Keratinocyte (primary cell): ENCODE measurements around the gene NELL2. TPM values are rescaled to one million over a fixed set of nuclear protein-coding genes. Genes with fewer than 3 reads are reported as not detected.

Source experiments
- DNase-seq: peaks from one replicate; pipeline ENCODE4 v3.0.0-alpha.2; 2011; ENCODE audit warnings: low read depth, missing footprints, low spot score
- FAIRE-seq: peaks from 2 replicates; lab custom pipeline; 2011; peaks lifted over from hg19 to GRCh38; lab: Jason Lieb, UNC
- H2AFZ ChIP-seq: 2 replicates; pipeline ENCODE4 v1.6.0; 2012; ENCODE audit warnings: low read length, control low read depth, inconsistent platforms; ENCODE audit not compliant: control insufficient read depth
- H3K27ac ChIP-seq: 2 replicates; pipeline ENCODE4 v1.5.1; 2011; ENCODE audit warnings: low read length; ENCODE audit not compliant: control insufficient read depth, insufficient read depth
- H3K27me3 ChIP-seq: 3 replicates; pipeline ENCODE4 v1.6.0; 2011; ENCODE audit warnings: low read length; ENCODE audit not compliant: control insufficient read depth, insufficient read depth; ENCODE audit errors: extremely low read depth
- H3K36me3 ChIP-seq, 2 experiments: 2 replicates in 1 of 2; 3 replicates in 1 of 2; pipeline ENCODE4 v1.5.1; 2011; ENCODE audit warnings: low read length in 2 of 2, mild to moderate bottlenecking in 1 of 2; ENCODE audit not compliant: control insufficient read depth in 2 of 2, insufficient read depth in 2 of 2; ENCODE audit errors: extremely low read depth in 1 of 2
- H3K4me1 ChIP-seq: 3 replicates; pipeline ENCODE4 v1.5.1; 2011; ENCODE audit warnings: low read length; ENCODE audit not compliant: control insufficient read depth, insufficient read depth; ENCODE audit errors: extremely low read depth
- H3K4me2 ChIP-seq: 3 replicates; pipeline ENCODE4 v1.6.0; 2011; ENCODE audit warnings: low read depth, low read length; ENCODE audit not compliant: control insufficient read depth, insufficient read depth; ENCODE audit errors: extremely low read depth
- H3K4me3 ChIP-seq, 3 experiments: fragments of 200-600 bp in 1 of 3; sonication (generic) in 1 of 3; 2 replicates in 2 of 3; 3 replicates in 1 of 3; pipeline ENCODE4 v1.5.1; 2011 to 2016; ENCODE audit warnings: low read length in 3 of 3, mild to moderate bottlenecking in 3 of 3, control low read depth in 2 of 3, inconsistent platforms in 1 of 3, low read depth in 1 of 3, mixed read lengths in 1 of 3, mixed run types in 1 of 3, moderate library complexity in 1 of 3; ENCODE audit not compliant: control insufficient read depth in 2 of 3, insufficient read depth in 2 of 3; ENCODE audit errors: extremely low read depth in 1 of 3
- H3K79me2 ChIP-seq: 2 replicates; pipeline ENCODE4 v1.6.0; 2012; ENCODE audit warnings: low read length; ENCODE audit not compliant: control insufficient read depth, insufficient read depth
- H3K9ac ChIP-seq: 3 replicates; pipeline ENCODE4 v1.6.0; 2011; ENCODE audit warnings: low read length; ENCODE audit not compliant: control insufficient read depth, insufficient read depth; ENCODE audit errors: extremely low read depth
- H3K9me1 ChIP-seq: 3 replicates; pipeline ENCODE4 v1.6.0; 2011; ENCODE audit warnings: low read length; ENCODE audit not compliant: control insufficient read depth, insufficient read depth; ENCODE audit errors: extremely low read depth
- H3K9me3 ChIP-seq: 2 replicates; pipeline ENCODE4 v1.5.1; 2012; ENCODE audit warnings: low read depth, low read length; ENCODE audit not compliant: control insufficient read depth
- H4K20me1 ChIP-seq: 3 replicates; pipeline ENCODE4 v1.6.0; 2011; ENCODE audit warnings: low read length; ENCODE audit not compliant: control insufficient read depth, insufficient read depth; ENCODE audit errors: extremely low read depth
- CTCF ChIP-seq, 3 experiments: IDR thresholded peaks in 1 of 3; conservative IDR thresholded peaks in 1 of 3; optimal IDR thresholded peaks in 1 of 3; 2 replicates in 2 of 3; 3 replicates in 1 of 3; pipeline versions ENCODE3 to v1.5.1; 2011; ENCODE audit warnings: low read length in 3 of 3, mild to moderate bottlenecking in 3 of 3, moderate library complexity in 2 of 3, control low read depth in 1 of 3, inconsistent platforms in 1 of 3; ENCODE audit not compliant: insufficient read depth in 2 of 3; ENCODE audit errors: extremely low read depth in 1 of 3
- EZH2 ChIP-seq: IDR thresholded peaks from one replicate; pipeline ENCODE4 v1.6.1; 2012; ENCODE audit warnings: inconsistent platforms, mild to moderate bottlenecking, low read length, moderate library complexity
- dilution Hi-C: fragments of 300-500 bp; cut with MboI; formaldehyde crosslinking; loops from one replicate; pipeline ENCODE4 v1.7.0; 2020; ENCODE audit warnings: low sequenced_read_pairs; ENCODE audit not compliant: extremely low pct_ligation_motif_present
- polyA plus RNA-seq, 5 experiments: library from polyadenylated mRNA; depleted of rRNA in 3 of 5; stranded (reverse) in 3 of 5; stranded (forward) in 1 of 5; unstranded in 1 of 5; fragments of >200 nt; gene quantifications; 1 replicate in 1 of 5; 2 replicates in 3 of 5; 3 replicates in 1 of 5; pipeline versions ENCODE4 v1.2.1 to v1.2.3, GENCODE V29; 2011 to 2012; ENCODE audit warnings: missing spikeins in 2 of 5, low read depth in 1 of 5, low replicate concordance in 1 of 5

The NELL2 gene
- polyA plus RNA-seq, 1 donor (not counting 4 experiments of a cell fraction or from before 2014, with no cell fraction given), result 0.58 TPM

- Histone ChIP-seq H3K4me3 (no peak overlapping the region), H3K4me2 (no peak overlapping the region), H2AFZ (no peak overlapping the region), H3K79me2 (no peaks in the 10 kb centered on the region), H3K36me3 (no peaks in the 10 kb centered on the region), H3K9ac (no peak overlapping the region), H3K9me1 (no peaks in the 10 kb centered on the region), H3K4me1 (no peaks in the 10 kb centered on the region), H3K9me3 (no peaks in the 10 kb centered on the region), H3K27ac (no peak overlapping the region), H4K20me1 (no peaks in the 10 kb centered on the region), H3K27me3 (no peaks in the 10 kb centered on the region)
- FAIRE-seq (no peak), DNase-seq (no peak)
- no peak for TF ChIP-seq EZH2
- TF ChIP-seq CTCF (optimal IDR thresholded peaks at IDR 0.05 in 1 of 3, IDR thresholded peaks at IDR 0.05 in 1 of 3, conservative IDR thresholded peaks at IDR 0.05 in 1 of 3; ENCODE audit: extremely low read depth in 1 of 3, insufficient read depth in 2 of 3, low read length in 3 of 3), result no peak
- dilution Hi-C loops, result no loop called here
These were observed 306.0 kb downstream of the NELL2 start for GRCh38 chr12:44570036-44570583.

DNA sequence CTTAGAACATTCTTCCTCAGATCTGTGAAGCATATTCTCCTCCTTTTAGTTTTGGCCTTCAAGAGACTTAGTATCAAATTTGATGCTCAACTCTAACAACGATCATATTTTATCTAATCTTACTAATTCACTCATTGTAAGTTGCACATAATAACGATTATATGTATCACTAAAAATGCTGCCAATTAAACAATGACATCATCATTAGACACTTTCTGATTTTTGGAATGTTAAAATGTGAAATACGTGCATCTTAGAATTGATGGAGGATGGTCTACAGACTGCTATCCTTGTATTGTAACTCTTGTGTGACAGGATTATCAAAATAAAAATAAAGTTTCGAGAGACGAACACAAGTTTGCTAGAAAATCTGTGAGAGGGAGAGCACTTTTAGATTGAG lies 311.0 kb downstream of the NELL2 start:
- DNase-seq, result no peak
- TF ChIP-seq CTCF (optimal IDR thresholded peaks at IDR 0.05 in 1 of 3, IDR thresholded peaks at IDR 0.05 in 1 of 3, conservative IDR thresholded peaks at IDR 0.05 in 1 of 3; ENCODE audit: extremely low read depth in 1 of 3, insufficient read depth in 2 of 3, low read length in 3 of 3) (no peak), EZH2 (no peak)
- dilution Hi-C loops, result no loop called here
- Histone ChIP-seq H3K9ac (no peak overlapping the region), H3K27me3 (no peaks in the 10 kb centered on the region), H3K4me2 (no peak overlapping the region), H4K20me1 (no peaks in the 10 kb centered on the region), H3K9me1 (no peaks in the 10 kb centered on the region), H3K4me3 (no peak overlapping the region), H3K27ac (no peak overlapping the region), H2AFZ (no peak overlapping the region), H3K9me3 (no peaks in the 10 kb centered on the region), H3K79me2 (no peaks in the 10 kb centered on the region), H3K4me1 (no peaks in the 10 kb centered on the region), H3K36me3 (no peaks in the 10 kb centered on the region)
- no peak for FAIRE-seq
